Ovary (tissue), 9 donors: ENCODE measurements around the gene TLN1. TPM values are rescaled to one million over a fixed set of nuclear protein-coding genes. Genes with fewer than 3 reads are reported as not detected.

Experiments
- DNase-seq, 5 donors: peaks; one replicate each; pipeline ENCODE4 v3.0.0-alpha.2; 2019 to 2020
- H3K27ac ChIP-seq, 2 donors: fragments of 200-600 bp; one replicate each; pipeline versions ENCODE4 v1.5.1 to v1.8.0; 2019 to 2022
- H3K27me3 ChIP-seq: fragments of 200-600 bp; one replicate; pipeline ENCODE4 v1.8.0; 2022
- H3K36me3 ChIP-seq: fragments of 200-600 bp; sonication (generic); one replicate; pipeline ENCODE4 v1.5.1; 2019
- H3K4me1 ChIP-seq: one replicate; pipeline ENCODE4 v1.8.1; 2013; ENCODE audit warnings: mild to moderate bottlenecking, moderate library complexity; ENCODE audit not compliant: insufficient read depth
- H3K4me3 ChIP-seq: fragments of 200-600 bp; sonication (generic); one replicate; pipeline ENCODE4 v1.5.1; 2017
- H3K9me3 ChIP-seq, 2 donors: fragments of 200-600 bp in 1 of 2; sonication (generic) in 1 of 2; one replicate each; pipeline versions ENCODE4 v1.5.1 to v1.8.1; 2013 to 2019; ENCODE audit warnings: mild to moderate bottlenecking in 1 of 2, moderate library complexity in 1 of 2
- CTCF ChIP-seq, 3 donors: fragments of 450-650 bp in 2 of 3; fragments of 200-600 bp in 1 of 3; IDR thresholded peaks; one replicate each; pipeline versions ENCODE4 v1.5.1 to v1.8.0; 2016 to 2022; ENCODE audit warnings: antibody characterized with exemption in 3 of 3, mild to moderate bottlenecking in 1 of 3
- EP300 ChIP-seq: sonication (generic); formaldehyde crosslinking; IDR thresholded peaks from one replicate; pipeline ENCODE4 v1.6.1; 2017; ENCODE audit warnings: antibody characterized with exemption
- POLR2A ChIP-seq: fragments of 450-650 bp; IDR thresholded peaks from one replicate; pipeline ENCODE4 v1.6.1; 2017; ENCODE audit warnings: antibody characterized with exemption, mild to moderate bottlenecking, moderate library complexity
- WGBS, 3 donors: extraction: QIAGEN DNeasy Blood & Tissue Kit in 1 of 3; methylation state at CpG; one replicate each; pipeline versions ENCODE4 v1.1.5 to v1.1.7; 2013 to 2017; 5-methylcytosine and 5-hydroxymethylcytosine counted together
- intact Hi-C, 4 donors: fragments of 100-400 bp; cut with DNase I; formaldehyde crosslinking; loops; one replicate each; pipeline versions ENCODE4 v1.11.0 to v1.15.1; 2022 to 2023
- polyA plus RNA-seq, 2 donors: library from polyadenylated mRNA; stranded (reverse); fragments of 200-250 nt in 1 of 2; fragments of 350-450 nt in 1 of 2; fragmentation: Illumina TruSeq in 1 of 2; extraction: RNeasy Lipid Tissue Mini Kit (QIAGEN cat#74804) in 1 of 2; gene quantifications; one replicate each; pipeline ENCODE4 v1.2.3, GENCODE V29; 2013 to 2014
- total RNA-seq, 7 donors: library from RNA; depleted of rRNA in 2 of 7; stranded (reverse); fragments of >200 nt in 2 of 7; fragmentation: NEBNext Ultra II Directional in 3 of 7; extraction: Animal tissue kit (Norgen Biotek cat#: 25700) in 3 of 7; gene quantifications; one replicate each; pipeline versions ENCODE4 v1.1.0 to v1.2.4, GENCODE V29; 2016 to 2023
- donor health status: DM: no; HTN: no; CAD: no; lungs with moderate emphysema.
- donor health status: DM: no; HTN: no; CAD: no.
- donor health status: Bipolar disorder and iron deficiency.
- donor health status: DM: yes; HTN: yes; CAD: no.
- donor health status: DM: no; HTN: no; CAD: no.
- donor health status: DM: yes; HTN: yes; CAD: no.

TLN1 gene
- total and polyA plus RNA-seq, 9 donors, result 106 to 344 (median 271) TPM

- 69 to 71% (median 70%) methylated on average over 4 of the region's 4 CpGs for WGBS, 3 donors
- intact Hi-C loops, result loop anchor here in 1 of 4 donors (5.0 kb wide), 1 partner anchor 74 kb away; the partner anchor contains the start of gene SPAG8
- no peak for DNase-seq
- Histone ChIP-seq H3K4me1 (no peaks in the 10 kb centered on the region), H3K36me3 (no peaks in the 10 kb centered on the region), H3K27me3 (no peaks in the 10 kb centered on the region), H3K9me3 (no peaks in the 10 kb centered on the region), H3K27ac (no peak overlapping the region), H3K4me3 (no peak overlapping the region)
- TF ChIP-seq POLR2A, result no peak
- no peak for TF ChIP-seq CTCF (IDR thresholded peaks at IDR 0.05)
- no peak for TF ChIP-seq EP300
Measured at GRCh38 chr9:35738186-35738585, 6.2 kb upstream of the TLN1 start.

GRCh38 chr9:35737143-35737542 is 5.1 kb upstream of the TLN1 start:
- H3K36me3 ChIP-seq, result no peaks in the 10 kb centered on the region
- no peak for DNase-seq
- no peak overlapping the region for H3K4me3 ChIP-seq
- no peaks in the 10 kb centered on the region for H3K9me3 ChIP-seq
- H3K27me3 ChIP-seq, result no peaks in the 10 kb centered on the region
- H3K4me1 ChIP-seq, result no peaks in the 10 kb centered on the region
- intact Hi-C loops, result loop anchor here in 1 of 4 donors (5.0 kb wide), 1 partner anchor 75 kb away; the partner anchor contains the start of gene SPAG8
- WGBS, 3 donors, result 51 to 61% (median 54%) methylated on average over 7 of the region's 7 CpGs
- no peak for TF ChIP-seq POLR2A
- TF ChIP-seq CTCF (IDR thresholded peaks at IDR 0.05), result no peak
- no peak for TF ChIP-seq EP300
- no peak overlapping the region for H3K27ac ChIP-seq

- H3K27ac ChIP-seq, result no peak overlapping the region
- no peaks in the 10 kb centered on the region for H3K9me3 ChIP-seq
- H3K4me1 ChIP-seq, result peaks cover under 1% of the 10 kb centered on the region
- DNase-seq, result peak in 1 of 5 donors; percentile 59
- no peaks in the 10 kb centered on the region for H3K36me3 ChIP-seq
- intact Hi-C loops, result loop anchor here in 1 of 4 donors (5.0 kb wide), 1 partner anchor 76 kb away; the partner anchor contains the start of gene SPAG8
- TF ChIP-seq CTCF (IDR thresholded peaks at IDR 0.05) (peak in 2 of 3 donors; percentile 39 to 50), POLR2A (no peak)
- no peaks in the 10 kb centered on the region for H3K27me3 ChIP-seq
- 39 to 56% (median 48%) methylated on average over 5 of the region's 5 CpGs for WGBS, 3 donors
- no peak overlapping the region for H3K4me3 ChIP-seq
Measured at GRCh38 chr9:35736201-35736633, 4.2 kb upstream of the TLN1 start.

GRCh38 chr9:35734096-35734495 is 2.1 kb upstream of the TLN1 start:
- intact Hi-C loops, result loop anchor here in 1 of 4 donors (5.0 kb wide), 1 partner anchor 72 kb away; no protein-coding TSS in a partner anchor
- H3K27ac ChIP-seq, result no peak overlapping the region
- H3K27me3 ChIP-seq, result no peaks in the 10 kb centered on the region
- no peak overlapping the region for H3K4me3 ChIP-seq
- no peaks in the 10 kb centered on the region for H3K36me3 ChIP-seq
- DNase-seq, result no peak
- TF ChIP-seq EP300 (no peak), CTCF (IDR thresholded peaks at IDR 0.05) (no peak), POLR2A (no peak)
- 82 to 93% (median 86%) methylated on average over 3 of the region's 3 CpGs for WGBS, 3 donors
- no peaks in the 10 kb centered on the region for H3K9me3 ChIP-seq
- peaks cover 19% of the 10 kb centered on the region for H3K4me1 ChIP-seq
